Activated CD8-positive, alpha-beta T cell treated with anti-CD3 and anti-CD28 coated beads for 36 hours (primary cell): ENCODE measurements around the gene ZNF24. TPM values are rescaled to one million over a fixed set of nuclear protein-coding genes. Genes with fewer than 3 reads are reported as not detected.

Experiments
- ATAC-seq: fragments of 200-7000 bp; cut with Tn5 transposase; one replicate; pipeline ENCODE4 v1.10.0; 2021; ENCODE audit warnings: mild to moderate bottlenecking, moderate library complexity
- CTCF ChIA-PET: fragments of 350-600 bp; sonication (Branson Sonifier 250); formaldehyde crosslinking; loops from one replicate; lab custom pipeline; 2021; ENCODE audit warnings: antibody characterized with exemption; lab: Charles Lee
- POLR2A ChIA-PET: fragments of 350-600 bp; sonication (Branson Sonifier 250); formaldehyde crosslinking; loops from one replicate; lab custom pipeline; 2021; ENCODE audit warnings: antibody characterized with exemption; lab: Charles Lee
- DNase-seq: peaks from one replicate; pipeline ENCODE4 v3.0.0-alpha.2; 2020
- H3K27ac Mint-ChIP-seq: one replicate; pipeline ENCODE4 v1.8.0; 2021; ENCODE audit warnings: mild to moderate bottlenecking, mixed read lengths
- H3K27me3 Mint-ChIP-seq: one replicate; pipeline ENCODE4 v1.8.0; 2021; ENCODE audit warnings: mixed read lengths
- H3K36me3 Mint-ChIP-seq: one replicate; pipeline ENCODE4 v1.8.0; 2021; ENCODE audit warnings: low read depth, mixed read lengths
- H3K4me1 Mint-ChIP-seq: one replicate; pipeline ENCODE4 v1.8.0; 2021; ENCODE audit warnings: low read depth, mixed read lengths
- H3K4me3 Mint-ChIP-seq: one replicate; pipeline ENCODE4 v1.8.0; 2021; ENCODE audit warnings: mild to moderate bottlenecking, moderate library complexity, mixed read lengths
- H3K9me3 Mint-ChIP-seq: one replicate; pipeline ENCODE4 v1.8.0; 2021; ENCODE audit warnings: mixed read lengths
- CTCF ChIP-seq: fragments of 200-600 bp; IDR thresholded peaks from one replicate; pipeline ENCODE4 v1.8.0; 2022; ENCODE audit warnings: antibody characterized with exemption, mild to moderate bottlenecking
- intact Hi-C: fragments of 100-400 bp; cut with micrococcal nuclease; formaldehyde crosslinking; loops from one replicate; pipeline ENCODE4 v1.10.0; 2022
- total RNA-seq, 2 experiments: library from RNA; stranded (reverse); gene quantifications; one replicate each; pipeline ENCODE4 v1.2.3, GENCODE V29; 2021

Gene ZNF24
- total RNA-seq, 2 experiments from 2014 or later: 42.7 to 45.1 TPM

- H3K27me3 Mint-ChIP-seq: no peaks in the 10 kb centered on the region
- H3K36me3 Mint-ChIP-seq: no peaks in the 10 kb centered on the region
- DNase-seq: no peak
- no peaks in the 10 kb centered on the region for H3K9me3 Mint-ChIP-seq
- POLR2A ChIA-PET: no interaction called here
- CTCF ChIA-PET: no interaction called here
- H3K4me1 Mint-ChIP-seq: peaks cover 4% of the 10 kb centered on the region
- no peak overlapping the region for H3K27ac Mint-ChIP-seq
- no peak for TF ChIP-seq CTCF
- no peak for ATAC-seq
- no peak overlapping the region for H3K4me3 Mint-ChIP-seq
- intact Hi-C loops: no loop called here
Measured at GRCh38 chr18:35378574-35378896, 34.3 kb upstream of the ZNF24 start.

- ATAC-seq (no peak), DNase-seq (no peak)
- intact Hi-C loops: no loop called here
- Mint-ChIP-seq H3K4me1 (peaks cover 4% of the 10 kb centered on the region), H3K4me3 (peak overlapping the region; percentile 74), H3K27ac (no peak overlapping the region), H3K9me3 (no peaks in the 10 kb centered on the region), H3K36me3 (no peaks in the 10 kb centered on the region), H3K27me3 (no peaks in the 10 kb centered on the region)
- ChIA-PET POLR2A (no interaction called here), CTCF (interaction anchor here (2.0 kb wide), 1 partner anchor 8 kb away, joined by 5 read pairs; no protein-coding TSS in a partner anchor)
- TF ChIP-seq CTCF: no peak
Measured at GRCh38 chr18:35377875-35378573, 33.8 kb upstream of the ZNF24 start.

GRCh38 chr18:35376742-35377695, 32.8 kb upstream of the ZNF24 start, which contains the start of gene ZNF396:
TSS of gene ZNF396 (minus strand) at chr18:35377337. CDS start at chr18:35374292, 3,045 bp downstream.
- peak; percentile 76 for DNase-seq
- Mint-ChIP-seq H3K27me3 (no peaks in the 10 kb centered on the region), H3K4me1 (peaks cover 7% of the 10 kb centered on the region), H3K36me3 (no peaks in the 10 kb centered on the region), H3K4me3 (peak within 1 kb of the TSS; percentile 74), H3K27ac (no peak within 1 kb of the TSS), H3K9me3 (no peaks in the 10 kb centered on the region)
- ChIA-PET CTCF (interaction anchor here (2.0 kb wide), 1 partner anchor 9 kb away, joined by 5 read pairs; no protein-coding TSS in a partner anchor), POLR2A (no interaction called here)
- TF ChIP-seq CTCF: no peak
- intact Hi-C loops: no loop called here
- peak; percentile 71 for ATAC-seq

- Mint-ChIP-seq H3K4me1 (peaks cover 10% of the 10 kb centered on the region), H3K27ac (no peak overlapping the region), H3K4me3 (peak overlapping the region; percentile 74), H3K27me3 (no peaks in the 10 kb centered on the region), H3K9me3 (no peaks in the 10 kb centered on the region), H3K36me3 (no peaks in the 10 kb centered on the region)
- ATAC-seq (peak; percentile 71), DNase-seq (peak; percentile 31)
- intact Hi-C loops: no loop called here
- no peak for TF ChIP-seq CTCF
- ChIA-PET CTCF (interaction anchor here (2.0 kb wide), 1 partner anchor 10 kb away, joined by 5 read pairs; no protein-coding TSS in a partner anchor), POLR2A (no interaction called here)
Measured at GRCh38 chr18:35376393-35376741, 32.1 kb upstream of the ZNF24 start.
